SJCRH30 (cell line): ENCODE measurements around the gene VANGL2. TPM values are rescaled to one million over a fixed set of nuclear protein-coding genes. Genes with fewer than 3 reads are reported as not detected.
"Not testable (repeated sequence)": the region's sequence is repeated elsewhere in the genome, so short reads cannot be mapped to it uniquely, and the experiment has no call there.

Source experiments
- DNase-seq, 2 experiments: peaks; one replicate each; pipeline ENCODE4 v3.0.0-alpha.2; 2015 to 2020
- H3K27ac ChIP-seq: fragments of 250-450 bp; sonication (Bioruptor Pico); 2 replicates; pipeline ENCODE4 v1.5.1; 2020; ENCODE audit warnings: mild to moderate bottlenecking, moderate library complexity
- H3K27me3 ChIP-seq: fragments of 250-450 bp; sonication (Bioruptor Pico); 2 replicates; pipeline ENCODE4 v1.5.1; 2020; ENCODE audit warnings: mild to moderate bottlenecking, moderate library complexity
- H3K36me3 ChIP-seq: fragments of 250-450 bp; sonication (Bioruptor Pico); 2 replicates; pipeline ENCODE4 v1.5.1; 2020; ENCODE audit warnings: mild to moderate bottlenecking, moderate library complexity
- H3K4me1 ChIP-seq: fragments of 250-450 bp; sonication (Bioruptor Pico); 2 replicates; pipeline ENCODE4 v1.5.1; 2020; ENCODE audit warnings: mild to moderate bottlenecking, moderate library complexity
- H3K4me3 ChIP-seq: fragments of 250-450 bp; sonication (Bioruptor Pico); 2 replicates; pipeline ENCODE4 v1.5.1; 2020; ENCODE audit warnings: mild to moderate bottlenecking, moderate library complexity
- H3K9me3 ChIP-seq: fragments of 250-450 bp; sonication (Bioruptor Pico); replicated peaks from 2 replicates; pipeline ENCODE4 v1.5.1; 2020; ENCODE audit warnings: mild to moderate bottlenecking, moderate library complexity
- total RNA-seq: library from RNA; depleted of rRNA; stranded (reverse); fragments of >200 nt; shearing (Covaris generic); gene quantifications from 2 replicates; pipeline ENCODE4 v1.2.3, GENCODE V29; 2014

Gene VANGL2
- total RNA-seq, 1 experiment from 2014 or later, result 12.8 TPM

DNA sequence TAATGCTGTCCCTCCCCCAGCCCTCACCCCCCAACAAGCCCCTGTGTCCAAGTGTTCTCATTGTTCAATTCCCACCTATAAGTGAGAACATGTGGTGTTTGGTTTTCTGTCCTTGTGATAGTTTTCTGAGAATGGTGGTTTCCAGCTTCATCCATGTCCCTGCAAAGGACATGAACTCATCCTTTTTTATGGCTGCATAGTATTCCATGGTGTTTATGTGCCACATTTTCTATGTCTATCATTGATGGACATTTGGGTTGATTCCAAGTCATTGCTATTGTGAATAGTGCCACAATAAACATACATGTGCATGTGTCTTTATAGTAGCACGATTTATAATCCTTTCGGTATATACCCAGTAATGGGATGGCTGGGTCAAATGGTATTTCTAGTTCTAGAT is 15.6 kb upstream of the VANGL2 start:
- not testable (repeated sequence) for H3K4me1 ChIP-seq, H3K4me3 ChIP-seq, DNase-seq, H3K27ac ChIP-seq, H3K27me3 ChIP-seq, H3K36me3 ChIP-seq, H3K9me3 ChIP-seq

DNA sequence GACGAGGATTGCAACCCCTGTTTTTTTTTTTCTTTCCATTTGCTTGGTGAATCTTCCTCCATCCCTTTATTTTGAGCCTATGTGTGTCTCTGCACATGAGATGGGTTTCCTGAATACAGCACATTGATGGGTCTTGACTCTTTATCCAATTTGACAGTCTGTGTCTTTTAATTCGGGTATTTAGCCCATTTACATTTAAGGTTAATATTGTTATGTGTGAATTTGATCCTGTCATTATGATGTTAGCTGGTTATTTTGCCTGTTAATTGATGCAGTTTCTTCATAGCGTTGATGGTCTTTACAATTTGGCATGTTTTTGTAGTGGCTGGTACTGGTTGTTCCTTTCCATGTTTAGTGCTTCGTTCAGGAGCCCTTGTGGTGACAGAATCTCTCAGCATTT is 12.0 kb upstream of the VANGL2 start:
- not testable (repeated sequence) for H3K27me3 ChIP-seq, H3K36me3 ChIP-seq, DNase-seq, H3K4me1 ChIP-seq, H3K4me3 ChIP-seq, H3K9me3 ChIP-seq, H3K27ac ChIP-seq

DNA sequence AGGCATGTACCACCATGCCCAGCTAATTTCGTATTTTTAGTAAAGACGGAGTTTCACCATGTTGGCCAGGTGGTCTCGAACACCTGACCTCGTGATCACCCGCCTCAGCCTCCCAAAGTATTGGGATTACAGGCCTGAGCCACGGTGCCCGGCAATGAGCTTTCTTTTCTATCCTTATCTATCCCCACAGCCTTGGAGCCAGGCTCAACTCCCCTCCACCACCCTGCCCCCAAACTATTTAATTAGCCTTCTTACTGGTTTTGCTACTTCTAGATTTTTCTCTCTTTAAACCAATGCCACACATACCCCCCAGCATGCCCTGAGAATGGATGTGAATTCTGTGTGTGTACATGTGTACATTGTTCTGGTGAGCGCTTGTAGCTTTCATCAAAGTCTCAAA is 5.7 kb upstream of the VANGL2 start:
- no peaks in the 10 kb centered on the region for H3K4me1 ChIP-seq
- H3K9me3 ChIP-seq, result no peaks in the 10 kb centered on the region
- DNase-seq, result no peak
- H3K36me3 ChIP-seq, result no peaks in the 10 kb centered on the region
- no peaks in the 10 kb centered on the region for H3K27me3 ChIP-seq
- no peak overlapping the region for H3K27ac ChIP-seq
- H3K4me3 ChIP-seq, result no peak overlapping the region

DNA sequence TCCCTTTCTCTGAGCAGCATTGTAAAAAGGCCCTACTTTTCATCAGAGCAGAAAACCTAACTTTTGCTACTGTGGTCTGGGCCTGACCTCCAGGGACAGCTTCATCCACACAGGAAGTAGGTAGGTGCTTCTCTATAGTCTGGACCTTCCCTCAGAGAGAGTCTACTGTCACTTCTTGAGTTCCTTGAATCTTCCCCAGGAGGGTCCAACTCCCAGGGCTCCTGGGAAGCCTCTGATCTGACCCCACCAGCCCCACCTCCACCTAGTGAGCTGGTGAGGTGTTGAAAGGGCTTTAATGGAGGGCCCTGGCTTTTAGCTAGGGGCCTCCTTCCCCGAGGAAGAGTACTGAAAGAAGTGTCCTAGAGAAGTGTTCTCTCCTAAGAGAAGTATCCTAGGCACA is 2.7 kb upstream of the VANGL2 start:
- DNase-seq, result no peak
- Histone ChIP-seq H3K4me3 (no peak overlapping the region), H3K27ac (no peak overlapping the region), H3K4me1 (no peaks in the 10 kb centered on the region), H3K36me3 (no peaks in the 10 kb centered on the region), H3K9me3 (no peaks in the 10 kb centered on the region), H3K27me3 (no peaks in the 10 kb centered on the region)

DNA sequence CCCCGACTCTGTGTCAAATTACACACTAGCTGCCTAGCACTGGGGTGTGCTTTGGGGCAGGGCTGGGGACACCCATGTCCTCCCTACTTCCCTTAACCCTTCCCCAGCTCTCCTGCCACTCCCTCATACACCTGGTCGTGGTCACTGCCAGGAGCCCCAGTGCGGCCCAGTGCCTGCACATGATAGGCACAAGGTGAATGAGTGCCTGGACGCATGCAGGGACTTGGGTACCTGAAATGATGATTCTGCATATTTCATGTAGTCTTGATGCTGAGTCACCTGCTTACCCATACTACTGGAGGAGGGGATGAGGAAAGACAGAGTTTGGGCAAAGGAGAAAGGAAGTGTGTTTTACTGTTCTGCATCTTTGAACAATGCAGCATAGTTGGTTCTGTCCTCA is 1.5 kb upstream of the VANGL2 start:
- Histone ChIP-seq H3K9me3 (no peaks in the 10 kb centered on the region), H3K36me3 (no peaks in the 10 kb centered on the region), H3K4me1 (no peaks in the 10 kb centered on the region), H3K4me3 (no peak overlapping the region), H3K27ac (no peak overlapping the region), H3K27me3 (no peaks in the 10 kb centered on the region)
- no peak for DNase-seq

DNA sequence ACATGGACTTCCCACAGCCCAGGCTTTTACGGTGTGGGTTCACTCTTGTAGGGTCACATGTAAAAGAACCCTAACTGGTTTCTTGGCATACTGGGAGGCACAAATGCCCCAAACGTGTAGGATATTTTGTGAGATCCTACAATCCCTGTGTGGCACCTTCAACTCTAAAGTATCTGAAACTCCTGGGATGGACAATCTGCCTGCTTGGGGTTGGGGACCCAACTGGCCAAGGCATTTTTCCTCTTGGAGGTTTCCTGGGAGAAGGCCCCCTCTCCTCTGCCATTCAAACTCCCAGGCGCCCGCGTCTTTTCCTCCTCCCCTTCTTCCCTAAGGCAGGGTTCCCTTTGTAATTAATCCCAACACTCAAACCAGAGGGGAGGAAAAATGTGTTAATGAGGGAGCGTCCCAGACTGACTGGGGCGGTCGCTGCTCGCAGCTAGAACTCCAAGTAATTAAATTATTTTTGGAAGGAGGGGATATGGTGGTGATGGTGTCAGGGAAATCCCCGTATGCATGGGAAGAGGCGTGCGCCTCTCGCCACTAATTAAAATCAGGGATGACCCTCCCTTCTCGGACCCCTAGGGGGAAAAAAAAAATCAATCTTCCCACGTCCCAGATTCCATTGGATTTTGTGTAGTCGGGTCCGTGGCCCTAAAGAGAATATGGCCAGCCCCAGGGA is 681 bp upstream of the VANGL2 start:
- no peaks in the 10 kb centered on the region for H3K27me3 ChIP-seq
- H3K4me3 ChIP-seq, result peak overlapping the region; percentile 92
- no peak for DNase-seq
- no peaks in the 10 kb centered on the region for H3K9me3 ChIP-seq
- peaks cover 2% of the 10 kb centered on the region for H3K4me1 ChIP-seq
- no peaks in the 10 kb centered on the region for H3K36me3 ChIP-seq
- H3K27ac ChIP-seq, result peak overlapping the region; percentile 67

DNA sequence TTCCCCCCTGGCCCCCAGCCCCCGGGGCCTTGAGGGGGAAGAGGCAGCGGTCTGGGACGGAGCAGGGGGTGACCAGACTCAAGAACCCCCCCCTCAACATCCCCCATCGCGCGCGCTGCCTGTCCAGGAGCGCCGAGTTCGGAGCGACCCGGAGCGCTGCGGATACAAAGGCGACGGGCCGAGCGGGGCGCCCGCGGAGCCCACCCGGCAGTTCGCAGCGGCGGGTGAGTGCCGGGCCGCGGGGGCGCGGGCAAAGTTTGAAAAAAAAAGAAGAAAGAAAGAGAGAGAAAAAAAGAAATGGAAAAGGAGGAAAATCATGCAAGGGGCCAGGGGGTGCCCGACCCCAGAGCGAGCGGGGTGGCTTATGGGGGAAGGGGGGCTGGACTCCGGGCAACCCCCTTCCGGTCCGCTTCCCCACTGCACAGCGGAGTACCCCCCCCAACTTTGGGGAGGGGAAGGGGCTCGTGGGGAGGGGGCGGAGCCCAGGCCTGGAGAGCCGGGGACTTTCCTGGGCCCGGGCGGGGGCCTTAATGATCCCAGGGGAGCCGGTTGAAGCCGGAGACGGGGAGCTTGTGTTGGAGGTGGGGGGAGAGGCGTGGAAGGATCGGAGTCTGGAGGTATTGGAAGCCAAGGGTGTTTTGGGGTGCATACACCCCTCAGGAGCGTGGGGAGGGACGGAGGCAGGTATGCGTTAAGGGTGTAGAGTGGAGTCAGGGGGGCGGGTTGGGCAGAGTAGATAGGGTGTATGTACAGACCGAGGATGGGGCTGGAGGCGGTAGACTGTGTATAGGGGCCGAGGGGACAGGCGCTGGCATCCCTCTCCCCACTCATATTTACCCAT is 502 bp downstream of the VANGL2 start:
- Histone ChIP-seq H3K9me3 (no peaks in the 10 kb centered on the region), H3K4me1 (peaks cover 10% of the 10 kb centered on the region), H3K36me3 (no peaks in the 10 kb centered on the region), H3K4me3 (peak overlapping the region; percentile 92), H3K27me3 (no peaks in the 10 kb centered on the region), H3K27ac (peak overlapping the region; percentile 53; the same call in 1 of the 2 replicates)
- peak; percentile 37 to 40 for DNase-seq

DNA sequence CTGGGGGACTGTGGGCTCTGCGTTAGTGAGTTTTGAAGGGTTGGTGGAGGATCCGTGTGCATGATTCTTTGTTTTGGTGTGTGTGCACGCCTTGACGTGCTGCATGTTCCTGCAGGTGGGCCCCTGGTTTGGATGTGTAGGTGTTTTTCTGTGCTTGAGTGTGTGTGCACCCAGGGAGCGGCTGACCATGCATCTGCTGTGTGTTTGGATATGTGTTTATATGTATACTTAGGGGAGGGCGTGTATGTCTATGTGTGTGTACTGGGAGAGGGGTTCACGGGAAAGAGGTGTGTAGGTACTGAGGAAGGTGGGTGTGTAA is 1.1 kb downstream of the VANGL2 start:
- Histone ChIP-seq H3K36me3 (no peaks in the 10 kb centered on the region), H3K9me3 (no peaks in the 10 kb centered on the region), H3K27ac (no peak overlapping the region), H3K4me1 (peaks cover 10% of the 10 kb centered on the region), H3K27me3 (no peaks in the 10 kb centered on the region), H3K4me3 (peak overlapping the region; percentile 92)
- DNase-seq, result no peak

DNA sequence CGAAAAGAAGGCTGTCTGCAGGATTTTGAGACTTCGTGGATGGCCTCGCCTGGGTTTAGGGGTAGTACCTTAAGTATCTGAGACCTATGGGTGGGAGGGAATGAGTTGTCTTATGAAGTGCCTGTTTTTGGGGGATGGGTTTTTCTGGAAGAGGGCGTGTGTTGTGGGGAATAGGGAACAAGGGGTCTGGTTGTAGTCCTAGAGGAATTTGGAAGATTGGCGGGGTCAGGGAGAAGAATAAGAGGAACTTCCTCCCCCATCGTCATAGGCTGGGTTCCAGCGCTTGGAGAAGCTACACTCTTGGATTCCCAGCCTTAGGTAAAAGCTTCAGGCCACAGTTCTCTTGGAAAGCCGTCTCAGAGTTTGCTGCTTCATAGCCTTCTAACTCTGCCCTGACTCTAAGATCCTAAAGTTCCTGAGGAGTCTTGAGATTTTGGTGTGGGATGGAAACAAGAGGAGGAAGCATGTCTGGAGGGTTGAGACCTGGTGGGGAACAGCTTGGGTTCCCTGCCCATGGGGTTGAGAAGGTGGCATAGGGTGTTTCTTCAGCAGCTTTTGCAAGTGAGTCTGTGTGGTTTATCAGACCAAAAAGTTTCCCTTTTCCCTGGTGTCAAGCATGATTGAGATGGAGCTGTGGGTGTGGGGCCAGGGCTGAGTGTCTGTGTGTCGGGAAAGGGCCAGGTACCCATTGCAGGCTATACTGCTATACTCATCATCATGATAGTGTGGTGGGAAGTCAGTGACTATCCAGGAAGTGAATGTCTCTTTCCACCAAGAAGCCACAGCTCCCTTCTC is 1.8 kb downstream of the VANGL2 start:
- Histone ChIP-seq H3K4me1 (peaks cover 10% of the 10 kb centered on the region), H3K27ac (no peak overlapping the region), H3K4me3 (no peak overlapping the region), H3K36me3 (no peaks in the 10 kb centered on the region), H3K27me3 (no peaks in the 10 kb centered on the region), H3K9me3 (no peaks in the 10 kb centered on the region)
- DNase-seq, result no peak

DNA sequence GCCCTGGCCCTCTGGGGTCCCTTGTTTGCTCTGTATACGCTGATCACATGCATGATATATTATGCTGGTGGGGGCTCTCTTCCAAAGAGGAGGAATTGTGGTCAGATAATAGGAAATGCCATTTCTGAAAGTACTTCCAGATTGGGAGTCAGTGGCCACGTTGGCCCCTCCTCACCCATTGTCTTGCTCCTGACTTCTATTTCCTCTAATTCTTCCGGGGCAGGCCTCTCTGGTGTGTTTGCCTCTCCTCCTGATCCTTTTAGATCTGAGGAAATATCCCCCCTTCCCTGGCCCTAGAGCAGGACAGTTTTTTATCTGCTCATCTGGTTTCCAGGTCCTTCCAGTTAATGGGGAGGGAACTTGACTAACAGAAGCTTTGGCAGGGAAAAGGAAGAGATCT is 2.9 kb downstream of the VANGL2 start:
- H3K36me3 ChIP-seq, result no peaks in the 10 kb centered on the region
- no peak overlapping the region for H3K27ac ChIP-seq
- H3K4me1 ChIP-seq, result peaks cover 10% of the 10 kb centered on the region
- no peak overlapping the region for H3K4me3 ChIP-seq
- H3K27me3 ChIP-seq, result no peaks in the 10 kb centered on the region
- H3K9me3 ChIP-seq, result no peaks in the 10 kb centered on the region
- no peak for DNase-seq

DNA sequence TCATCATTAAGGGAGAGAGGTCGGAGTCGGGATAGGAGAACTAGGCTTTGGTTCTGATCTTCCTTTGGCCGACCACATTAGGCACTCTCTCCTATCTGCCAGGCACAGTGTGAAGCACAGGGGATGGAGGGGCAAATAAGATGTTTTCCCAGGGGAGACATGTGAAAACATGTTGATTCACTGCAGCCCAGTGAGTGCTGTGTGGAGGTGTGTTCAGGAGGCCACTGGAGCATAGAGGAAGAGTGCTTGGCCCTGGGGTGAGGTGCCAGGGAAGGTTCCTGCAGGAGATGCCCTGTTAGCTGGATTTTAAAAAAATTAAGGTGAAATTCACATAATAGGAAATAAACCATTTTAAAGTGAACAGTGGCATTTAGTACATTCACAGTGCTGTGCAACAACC is 3.7 kb downstream of the VANGL2 start:
- no peaks in the 10 kb centered on the region for H3K27me3 ChIP-seq
- no peak for DNase-seq

DNA sequence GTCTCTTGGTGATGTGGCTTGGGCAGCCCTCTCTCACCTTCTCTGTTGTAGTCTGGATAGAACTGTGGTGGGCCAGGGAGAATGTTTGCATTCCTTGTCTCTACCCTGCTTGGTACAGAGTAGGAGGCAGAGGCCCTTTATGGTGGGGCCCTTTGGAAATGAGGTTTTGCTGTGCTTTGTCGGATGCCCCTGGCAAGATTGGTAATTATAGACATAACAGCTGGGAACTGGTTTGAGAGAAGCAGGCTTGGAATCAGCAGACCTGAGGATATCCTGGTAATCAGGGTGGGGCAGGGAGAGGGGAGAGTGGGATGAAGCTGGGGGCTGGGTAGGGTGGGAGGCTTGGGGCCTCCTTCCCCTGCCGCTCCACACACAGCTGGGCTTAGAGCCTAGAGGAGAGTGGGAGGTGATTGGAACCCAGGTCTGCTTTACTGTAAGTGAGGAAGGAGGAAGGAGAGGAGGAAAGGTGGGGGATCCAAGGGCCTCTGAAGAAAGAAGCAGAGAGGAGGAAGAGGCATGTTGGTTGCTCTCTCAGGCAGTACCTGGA is 5.0 kb downstream of the VANGL2 start:
- Histone ChIP-seq H3K9me3 (no peaks in the 10 kb centered on the region), H3K27ac (no peak overlapping the region), H3K27me3 (no peaks in the 10 kb centered on the region), H3K4me1 (peaks cover 13% of the 10 kb centered on the region), H3K36me3 (no peaks in the 10 kb centered on the region), H3K4me3 (no peak overlapping the region)
- peak; percentile 43 to 72 for DNase-seq

More for the DNA sequence above, 3.7 kb downstream of the VANGL2 start:
- Histone ChIP-seq H3K4me3 (no peak overlapping the region), H3K27ac (no peak overlapping the region), H3K36me3 (no peaks in the 10 kb centered on the region), H3K9me3 (no peaks in the 10 kb centered on the region), H3K4me1 (peaks cover 10% of the 10 kb centered on the region)

DNA sequence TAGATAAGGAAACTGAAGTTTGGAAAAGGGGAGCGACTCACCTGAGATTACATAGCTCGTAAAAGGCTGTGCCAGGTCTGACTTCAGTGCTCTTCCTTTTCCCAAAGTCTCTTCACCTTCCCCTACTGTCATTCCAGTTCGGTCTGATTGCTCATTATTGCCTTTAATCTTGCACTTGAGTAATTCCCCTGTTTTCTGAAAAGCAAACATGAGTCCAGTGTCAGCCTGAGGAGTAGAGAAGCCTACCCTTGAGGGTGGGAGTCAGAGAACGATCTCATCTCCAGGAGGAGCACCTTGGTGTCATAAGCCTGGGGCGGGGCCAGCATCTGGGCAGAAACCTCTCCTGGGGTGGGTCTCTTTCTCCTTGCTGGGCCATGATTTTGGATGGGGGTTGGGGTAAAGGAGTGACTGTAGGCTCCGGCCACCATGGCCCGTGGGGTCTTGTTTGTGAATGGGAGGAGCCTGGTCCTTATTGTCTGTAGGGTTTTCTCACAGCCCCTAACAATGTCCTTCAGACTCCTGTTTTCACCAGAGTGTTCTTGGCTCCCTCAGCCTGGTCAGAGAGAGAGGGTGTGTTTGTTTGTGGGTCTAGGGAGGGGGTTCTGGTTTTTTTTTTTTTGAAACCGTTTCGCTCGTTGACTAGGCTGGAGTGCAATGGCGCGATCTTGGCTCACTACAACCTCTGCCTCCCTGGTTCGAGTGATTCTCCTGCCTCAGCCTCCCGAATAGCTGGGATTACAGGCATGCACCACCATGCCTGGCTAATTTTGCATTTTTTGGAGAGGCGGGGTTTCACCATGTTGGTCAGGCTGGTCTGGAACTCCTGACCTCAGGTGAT is 6.0 kb downstream of the VANGL2 start:
- no peaks in the 10 kb centered on the region for H3K9me3 ChIP-seq
- H3K4me3 ChIP-seq, result no peak overlapping the region
- H3K4me1 ChIP-seq, result peaks cover 22% of the 10 kb centered on the region
- H3K27ac ChIP-seq, result no peak overlapping the region
- no peaks in the 10 kb centered on the region for H3K36me3 ChIP-seq
- no peak for DNase-seq
- H3K27me3 ChIP-seq, result no peaks in the 10 kb centered on the region
